Duodenal mucosa (tissue), 2 donors: Measurements from ENCODE around the gene DIPK1C.

Experiments
- H3K27ac ChIP-seq: one replicate; pipeline ENCODE4 v1.7.0; 2013; ENCODE audit warnings: low read depth, low read length
- H3K27me3 ChIP-seq, 2 donors: one replicate each; pipeline ENCODE4 v1.7.0; 2013; ENCODE audit warnings: low read length in 2 of 2, control low read depth in 1 of 2; ENCODE audit not compliant: insufficient read depth in 2 of 2, control insufficient read depth in 1 of 2
- H3K36me3 ChIP-seq, 2 donors: one replicate each; pipeline ENCODE4 v1.7.0; 2013; ENCODE audit warnings: low read length in 2 of 2, control low read depth in 1 of 2; ENCODE audit not compliant: insufficient read depth in 2 of 2, control insufficient read depth in 1 of 2
- H3K4me1 ChIP-seq, 2 donors: one replicate each; pipeline ENCODE4 v1.7.0; 2013; ENCODE audit warnings: low read length in 2 of 2, control low read depth in 1 of 2; ENCODE audit not compliant: insufficient read depth in 2 of 2, control insufficient read depth in 1 of 2
- H3K4me3 ChIP-seq, 2 donors: one replicate each; pipeline ENCODE4 v1.7.0; 2013; ENCODE audit warnings: low read length in 2 of 2, low read depth in 1 of 2
- H3K9ac ChIP-seq, 2 donors: one replicate each; pipeline ENCODE4 v1.7.0; 2013; ENCODE audit warnings: low read length in 2 of 2, low read depth in 1 of 2
- H3K9me3 ChIP-seq, 2 donors: one replicate each; pipeline ENCODE4 v1.7.0; 2013; ENCODE audit warnings: low read length in 2 of 2, control low read depth in 1 of 2; ENCODE audit not compliant: control insufficient read depth in 1 of 2

Gene DIPK1C

GRCh38 chr18:74444104-74444503, 13.0 kb downstream of the DIPK1C start:
- no peak overlapping the region for H3K9ac ChIP-seq
- H3K27ac ChIP-seq, result no peak overlapping the region
- H3K9me3 ChIP-seq, result no peaks in the 10 kb centered on the region
- peaks cover 0 to 4% of the 10 kb centered on the region in 2 donors for H3K27me3 ChIP-seq
- H3K4me3 ChIP-seq, result no peak overlapping the region
- H3K4me1 ChIP-seq, result no peaks in the 10 kb centered on the region
- H3K36me3 ChIP-seq, result no peaks in the 10 kb centered on the region

- H3K4me3 ChIP-seq, result no peak overlapping the region
- H3K9ac ChIP-seq, result no peak overlapping the region
- no peaks in the 10 kb centered on the region for H3K36me3 ChIP-seq
- no peaks in the 10 kb centered on the region for H3K9me3 ChIP-seq
- no peak overlapping the region for H3K27ac ChIP-seq
- H3K4me1 ChIP-seq, result no peaks in the 10 kb centered on the region
- H3K27me3 ChIP-seq, result peaks cover 0 to 5% of the 10 kb centered on the region in 2 donors
These were observed 16.2 kb downstream of the DIPK1C start for GRCh38 chr18:74440808-74441427.

- H3K9ac ChIP-seq, result no peak overlapping the region
- H3K4me1 ChIP-seq, result no peaks in the 10 kb centered on the region
- peaks cover 0 to 4% of the 10 kb centered on the region in 2 donors for H3K27me3 ChIP-seq
- H3K36me3 ChIP-seq, result no peaks in the 10 kb centered on the region
- H3K27ac ChIP-seq, result no peak overlapping the region
- no peaks in the 10 kb centered on the region for H3K9me3 ChIP-seq
- no peak overlapping the region for H3K4me3 ChIP-seq
These were observed 19.0 kb downstream of the DIPK1C start for GRCh38 chr18:74438091-74438490.

GRCh38 chr18:74436158-74436769, 20.8 kb downstream of the DIPK1C start:
- Histone ChIP-seq H3K27me3 (peaks cover 0 to 4% of the 10 kb centered on the region in 2 donors), H3K4me1 (no peaks in the 10 kb centered on the region), H3K9me3 (no peaks in the 10 kb centered on the region), H3K27ac (no peak overlapping the region), H3K36me3 (no peaks in the 10 kb centered on the region), H3K4me3 (no peak overlapping the region), H3K9ac (no peak overlapping the region)

GRCh38 chr18:74435740-74436139, 21.4 kb downstream of the DIPK1C start:
- Histone ChIP-seq H3K9me3 (no peaks in the 10 kb centered on the region), H3K36me3 (no peaks in the 10 kb centered on the region), H3K4me3 (no peak overlapping the region), H3K27ac (no peak overlapping the region), H3K9ac (no peak overlapping the region), H3K27me3 (peaks cover 0 to 4% of the 10 kb centered on the region in 2 donors), H3K4me1 (no peaks in the 10 kb centered on the region)

- no peaks in the 10 kb centered on the region for H3K36me3 ChIP-seq
- peaks cover 0 to 4% of the 10 kb centered on the region in 2 donors for H3K27me3 ChIP-seq
- H3K4me1 ChIP-seq, result no peaks in the 10 kb centered on the region
- no peak overlapping the region for H3K27ac ChIP-seq
- H3K4me3 ChIP-seq, result no peak overlapping the region
- H3K9ac ChIP-seq, result no peak overlapping the region
- H3K9me3 ChIP-seq, result no peaks in the 10 kb centered on the region
These were observed 22.6 kb downstream of the DIPK1C start for GRCh38 chr18:74434466-74434865.

- Histone ChIP-seq H3K27me3 (peaks cover 0 to 4% of the 10 kb centered on the region in 2 donors), H3K4me3 (no peak overlapping the region)
These were observed 26.1 kb downstream of the DIPK1C start for GRCh38 chr18:74430806-74431571.

GRCh38 chr18:74430231-74430630, 26.9 kb downstream of the DIPK1C start:
- no peaks in the 10 kb centered on the region for H3K36me3 ChIP-seq
- no peaks in the 10 kb centered on the region for H3K4me1 ChIP-seq
- H3K9me3 ChIP-seq, result no peaks in the 10 kb centered on the region

More at GRCh38 chr18:74430806-74431571, 26.1 kb downstream of the DIPK1C start:
- Histone ChIP-seq H3K9ac (no peak overlapping the region), H3K4me1 (no peaks in the 10 kb centered on the region), H3K36me3 (no peaks in the 10 kb centered on the region), H3K9me3 (no peaks in the 10 kb centered on the region), H3K27ac (no peak overlapping the region)

GRCh38 chr18:74429096-74429495, 28.0 kb downstream of the DIPK1C start:
- no peak overlapping the region for H3K9ac ChIP-seq
- H3K9me3 ChIP-seq, result no peaks in the 10 kb centered on the region

More at GRCh38 chr18:74430231-74430630, 26.9 kb downstream of the DIPK1C start:
- H3K9ac ChIP-seq, result no peak overlapping the region
- H3K4me3 ChIP-seq, result no peak overlapping the region
- H3K27ac ChIP-seq, result no peak overlapping the region
- H3K27me3 ChIP-seq, result no peaks in the 10 kb centered on the region

GRCh38 chr18:74427442-74428112, 29.5 kb downstream of the DIPK1C start:
- no peaks in the 10 kb centered on the region for H3K9me3 ChIP-seq
- H3K36me3 ChIP-seq, result no peaks in the 10 kb centered on the region
- no peak overlapping the region for H3K9ac ChIP-seq
- H3K27ac ChIP-seq, result no peak overlapping the region
- no peaks in the 10 kb centered on the region for H3K4me1 ChIP-seq
- H3K4me3 ChIP-seq, result no peak overlapping the region
- H3K27me3 ChIP-seq, result no peaks in the 10 kb centered on the region

More at GRCh38 chr18:74429096-74429495, 28.0 kb downstream of the DIPK1C start:
- Histone ChIP-seq H3K4me1 (no peaks in the 10 kb centered on the region), H3K36me3 (no peaks in the 10 kb centered on the region), H3K4me3 (no peak overlapping the region), H3K27ac (no peak overlapping the region), H3K27me3 (no peaks in the 10 kb centered on the region)
